ENCODE data around the gene TAOK2. TPM values are rescaled to one million over a fixed set of nuclear protein-coding genes. Genes with fewer than 3 reads are reported as not detected.

Gene TAOK2
- total and polyA plus RNA-seq, 2 of the 13 experiments (the other 11 are each of a cell fraction or from before 2014, with no cell fraction given), result 17.4 to 43.2 TPM

DNA sequence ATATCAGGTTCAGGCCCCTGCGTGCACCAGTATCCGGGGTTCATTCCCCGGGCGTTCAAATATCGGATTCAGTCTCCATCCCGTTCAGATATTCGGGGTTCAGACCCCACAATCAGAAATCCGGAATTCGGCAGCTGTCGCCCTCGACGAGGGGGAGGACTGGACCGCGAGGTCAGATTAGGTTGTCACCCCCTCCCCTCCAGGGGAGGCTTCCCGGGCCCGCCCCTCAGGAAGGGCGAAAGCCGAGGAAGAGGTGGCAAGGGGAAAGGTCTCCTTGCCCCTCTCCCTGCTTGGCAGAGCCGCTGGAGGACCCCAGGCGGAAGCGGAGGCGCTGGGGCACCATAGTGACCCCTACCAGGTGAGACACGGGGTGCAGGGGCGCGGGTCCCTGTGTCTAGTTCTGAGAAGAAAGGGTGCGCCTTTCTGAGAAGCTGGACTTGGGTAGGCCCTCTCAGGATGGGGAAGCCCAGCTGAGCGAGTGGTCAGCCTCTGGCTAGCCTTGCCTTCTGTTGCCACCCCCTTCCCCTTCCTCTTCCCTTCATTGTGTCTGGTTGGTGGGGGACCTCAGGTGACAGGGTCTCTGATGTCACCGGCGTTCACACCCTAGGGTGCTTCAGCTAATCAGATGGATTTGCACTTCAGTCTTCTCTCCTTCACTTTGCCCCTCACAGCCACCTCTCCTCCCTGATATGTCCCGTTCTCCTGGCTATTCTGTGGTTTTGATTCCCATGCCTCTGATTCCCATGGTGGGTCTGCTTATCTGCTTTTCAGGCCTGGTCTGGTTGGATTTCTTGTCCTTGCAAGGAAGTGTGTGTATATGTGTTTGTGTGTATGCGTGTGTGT is 844 bp downstream of the TAOK2 start (continued):
- TF ChIP-seq, protein P1, sequence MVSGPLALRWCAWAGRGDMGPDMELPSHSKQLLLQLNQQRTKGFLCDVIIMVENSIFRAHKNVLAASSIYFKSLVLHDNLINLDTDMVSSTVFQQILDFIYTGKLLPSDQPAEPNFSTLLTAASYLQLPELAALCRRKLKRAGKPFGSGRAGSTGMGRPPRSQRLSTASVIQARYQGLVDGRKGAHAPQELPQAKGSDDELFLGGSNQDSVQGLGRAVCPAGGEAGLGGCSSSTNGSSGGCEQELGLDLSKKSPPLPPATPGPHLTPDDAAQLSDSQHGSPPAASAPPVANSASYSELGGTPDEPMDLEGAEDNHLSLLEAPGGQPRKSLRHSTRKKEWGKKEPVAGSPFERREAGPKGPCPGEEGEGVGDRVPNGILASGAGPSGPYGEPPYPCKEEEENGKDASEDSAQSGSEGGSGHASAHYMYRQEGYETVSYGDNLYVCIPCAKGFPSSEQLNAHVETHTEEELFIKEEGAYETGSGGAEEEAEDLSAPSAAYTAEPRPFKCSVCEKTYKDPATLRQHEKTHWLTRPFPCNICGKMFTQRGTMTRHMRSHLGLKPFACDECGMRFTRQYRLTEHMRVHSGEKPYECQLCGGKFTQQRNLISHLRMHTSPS (CRISPR knock-in tag; IDR thresholded peaks at IDR 0.05; ENCODE audit: low read depth), result no peak; the same call in 1 of the 2 replicates
- TF ChIP-seq ZFP90 (CRISPR knock-in tag; IDR thresholded peaks at IDR 0.05; ENCODE audit: borderline replicate concordance) (no peak), ZNF446 (CRISPR knock-in tag; IDR thresholded peaks at IDR 0.05) (no peak), AKAP8 (CRISPR knock-in tag; IDR thresholded peaks at IDR 0.05) (no peak), RFX5 (IDR thresholded peaks at IDR 0.05; ENCODE audit: low read depth, low read length) (0 out of 2 replicates have a peak, but pooled peaks have one; percentile 25), KMT2A (CRISPR knock-in tag; IDR thresholded peaks at IDR 0.05) (no peak; the same call in 1 of the 2 replicates), MEIS2 (CRISPR knock-in tag; IDR thresholded peaks at IDR 0.05) (no peak), PLRG1 (conservative IDR thresholded peaks at IDR 0.05) (no peak), ZNF720 (CRISPR knock-in tag; IDR thresholded peaks at IDR 0.05) (no peak), SMAD3 (CRISPR knock-in tag; IDR thresholded peaks at IDR 0.05) (no peak), MEF2D (CRISPR knock-in tag; IDR thresholded peaks at IDR 0.05) (no peak), ZNF644 (CRISPR knock-in tag; IDR thresholded peaks at IDR 0.05; ENCODE audit: low read depth) (no peak), ZBTB20 (CRISPR knock-in tag; IDR thresholded peaks at IDR 0.05; ENCODE audit: borderline replicate concordance, low read depth) (0 out of 2 replicates have a peak, but pooled peaks have one; percentile 72), SNRNP70 (IDR thresholded peaks at IDR 0.05; ENCODE audit: low read depth, low read length) (no peak), TBX3 (IDR thresholded peaks at IDR 0.05; ENCODE audit: borderline replicate concordance) (peak; percentile 29; the same call in 1 of the 2 replicates)
- TF ChIP-seq, protein P2, sequence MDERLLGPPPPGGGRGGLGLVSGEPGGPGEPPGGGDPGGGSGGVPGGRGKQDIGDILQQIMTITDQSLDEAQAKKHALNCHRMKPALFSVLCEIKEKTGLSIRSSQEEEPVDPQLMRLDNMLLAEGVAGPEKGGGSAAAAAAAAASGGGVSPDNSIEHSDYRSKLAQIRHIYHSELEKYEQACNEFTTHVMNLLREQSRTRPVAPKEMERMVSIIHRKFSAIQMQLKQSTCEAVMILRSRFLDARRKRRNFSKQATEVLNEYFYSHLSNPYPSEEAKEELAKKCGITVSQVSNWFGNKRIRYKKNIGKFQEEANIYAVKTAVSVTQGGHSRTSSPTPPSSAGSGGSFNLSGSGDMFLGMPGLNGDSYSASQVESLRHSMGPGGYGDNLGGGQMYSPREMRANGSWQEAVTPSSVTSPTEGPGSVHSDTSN (CRISPR knock-in tag; IDR thresholded peaks at IDR 0.05), result no peak
- TF ChIP-seq, protein P3, sequence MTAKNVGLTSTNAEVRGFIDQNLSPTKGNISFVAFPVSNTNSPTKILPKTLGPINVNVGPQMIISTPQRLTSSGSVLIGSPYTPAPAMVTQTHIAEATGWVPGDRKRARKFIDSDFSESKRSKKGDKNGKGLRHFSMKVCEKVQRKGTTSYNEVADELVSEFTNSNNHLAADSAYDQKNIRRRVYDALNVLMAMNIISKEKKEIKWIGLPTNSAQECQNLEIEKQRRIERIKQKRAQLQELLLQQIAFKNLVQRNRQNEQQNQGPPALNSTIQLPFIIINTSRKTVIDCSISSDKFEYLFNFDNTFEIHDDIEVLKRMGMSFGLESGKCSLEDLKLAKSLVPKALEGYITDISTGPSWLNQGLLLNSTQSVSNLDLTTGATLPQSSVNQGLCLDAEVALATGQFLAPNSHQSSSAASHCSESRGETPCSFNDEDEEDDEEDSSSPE (CRISPR knock-in tag; IDR thresholded peaks at IDR 0.05), result no peak
- TF ChIP-seq, protein P4, sequence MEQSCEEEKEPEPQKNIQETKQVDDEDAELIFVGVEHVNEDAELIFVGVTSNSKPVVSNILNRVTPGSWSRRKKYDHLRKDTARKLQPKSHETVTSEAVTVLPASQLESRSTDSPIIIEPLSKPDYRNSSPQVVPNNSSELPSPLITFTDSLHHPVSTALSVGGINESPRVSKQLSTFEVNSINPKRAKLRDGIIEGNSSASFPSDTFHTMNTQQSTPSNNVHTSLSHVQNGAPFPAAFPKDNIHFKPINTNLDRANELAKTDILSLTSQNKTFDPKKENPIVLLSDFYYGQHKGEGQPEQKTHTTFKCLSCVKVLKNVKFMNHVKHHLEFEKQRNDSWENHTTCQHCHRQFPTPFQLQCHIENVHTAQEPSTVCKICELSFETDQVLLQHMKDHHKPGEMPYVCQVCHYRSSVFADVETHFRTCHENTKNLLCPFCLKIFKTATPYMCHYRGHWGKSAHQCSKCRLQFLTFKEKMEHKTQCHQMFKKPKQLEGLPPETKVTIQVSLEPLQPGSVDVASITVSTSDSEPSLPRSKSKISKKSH (CRISPR knock-in tag; IDR thresholded peaks at IDR 0.05; ENCODE audit: borderline replicate concordance), result 0 out of 2 replicates have a peak, but pooled peaks have one; percentile 59
- TF ChIP-seq, protein P5, sequence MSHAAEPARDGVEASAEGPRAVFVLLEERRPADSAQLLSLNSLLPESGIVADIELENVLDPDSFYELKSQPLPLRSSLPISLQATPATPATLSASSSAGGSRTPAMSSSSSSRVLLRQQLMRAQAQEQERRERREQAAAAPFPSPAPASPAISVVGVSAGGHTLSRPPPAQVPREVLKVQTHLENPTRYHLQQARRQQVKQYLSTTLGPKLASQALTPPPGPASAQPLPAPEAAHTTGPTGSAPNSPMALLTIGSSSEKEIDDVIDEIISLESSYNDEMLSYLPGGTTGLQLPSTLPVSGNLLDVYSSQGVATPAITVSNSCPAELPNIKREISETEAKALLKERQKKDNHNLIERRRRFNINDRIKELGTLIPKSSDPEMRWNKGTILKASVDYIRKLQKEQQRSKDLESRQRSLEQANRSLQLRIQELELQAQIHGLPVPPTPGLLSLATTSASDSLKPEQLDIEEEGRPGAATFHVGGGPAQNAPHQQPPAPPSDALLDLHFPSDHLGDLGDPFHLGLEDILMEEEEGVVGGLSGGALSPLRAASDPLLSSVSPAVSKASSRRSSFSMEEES (CRISPR knock-in tag; IDR thresholded peaks at IDR 0.05), result no peak

Data from HepG2 (cell line).